Peyer's patch (tissue), 4 donors: ENCODE results near the gene SNRPN.

ENCODE experiments used
- POLR2A ChIP-seq, 2 donors: fragments of 450-650 bp; IDR thresholded peaks; one replicate each; pipeline ENCODE4 v1.5.1; 2017; ENCODE audit warnings: antibody characterized with exemption in 2 of 2, mild to moderate bottlenecking in 2 of 2, moderate library complexity in 2 of 2
- TF ChIP-seq, protein P1 (sequence below), 6 experiments: fragments of 450-650 bp in 4 of 6; fragments of 200-600 bp in 2 of 6; sonication (generic) in 1 of 6; IDR thresholded peaks; one replicate each; pipeline ENCODE4 v1.5.1; 2017 to 2019; ENCODE audit warnings: antibody characterized with exemption in 6 of 6, mild to moderate bottlenecking in 3 of 6, moderate library complexity in 1 of 6

DNA sequence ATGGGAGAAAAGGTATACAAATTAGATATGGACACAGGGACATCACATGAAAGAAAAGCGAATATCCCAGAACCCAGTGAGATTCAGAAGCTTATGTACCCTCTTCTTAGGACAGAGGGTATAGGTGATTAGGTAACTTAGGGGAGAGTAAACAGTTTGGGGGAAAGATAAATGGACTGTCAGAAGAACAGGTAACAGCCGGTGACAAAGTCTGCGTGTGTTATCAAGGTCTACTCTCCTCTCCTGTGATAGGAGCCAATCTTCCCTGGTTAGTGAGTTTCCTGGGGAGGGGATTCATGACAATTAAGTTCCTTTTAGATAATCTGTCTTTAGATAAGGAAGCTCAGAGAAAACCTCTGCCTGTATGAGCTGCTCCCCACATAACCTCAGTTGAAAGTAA is 30.6 kb upstream of the SNRPN start:
- TF ChIP-seq POLR2A (IDR thresholded peaks at IDR 0.05): no peak
- TF ChIP-seq, protein P1, sequence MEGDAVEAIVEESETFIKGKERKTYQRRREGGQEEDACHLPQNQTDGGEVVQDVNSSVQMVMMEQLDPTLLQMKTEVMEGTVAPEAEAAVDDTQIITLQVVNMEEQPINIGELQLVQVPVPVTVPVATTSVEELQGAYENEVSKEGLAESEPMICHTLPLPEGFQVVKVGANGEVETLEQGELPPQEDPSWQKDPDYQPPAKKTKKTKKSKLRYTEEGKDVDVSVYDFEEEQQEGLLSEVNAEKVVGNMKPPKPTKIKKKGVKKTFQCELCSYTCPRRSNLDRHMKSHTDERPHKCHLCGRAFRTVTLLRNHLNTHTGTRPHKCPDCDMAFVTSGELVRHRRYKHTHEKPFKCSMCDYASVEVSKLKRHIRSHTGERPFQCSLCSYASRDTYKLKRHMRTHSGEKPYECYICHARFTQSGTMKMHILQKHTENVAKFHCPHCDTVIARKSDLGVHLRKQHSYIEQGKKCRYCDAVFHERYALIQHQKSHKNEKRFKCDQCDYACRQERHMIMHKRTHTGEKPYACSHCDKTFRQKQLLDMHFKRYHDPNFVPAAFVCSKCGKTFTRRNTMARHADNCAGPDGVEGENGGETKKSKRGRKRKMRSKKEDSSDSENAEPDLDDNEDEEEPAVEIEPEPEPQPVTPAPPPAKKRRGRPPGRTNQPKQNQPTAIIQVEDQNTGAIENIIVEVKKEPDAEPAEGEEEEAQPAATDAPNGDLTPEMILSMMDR (IDR thresholded peaks at IDR 0.05): no peak
